Endodermal cell (in vitro differentiated cells): ENCODE results near the gene HMGB4. TPM values are rescaled to one million over a fixed set of nuclear protein-coding genes. Genes with fewer than 3 reads are reported as not detected.

ENCODE experiments used
- DNase-seq: peaks from one replicate; pipeline ENCODE4 v3.0.0-alpha.2; 2017
- H3K27ac ChIP-seq: 2 replicates; pipeline ENCODE4 v1.5.1; 2013; ENCODE audit warnings: mild to moderate bottlenecking, low read depth, low read length, moderate library complexity
- H3K27me3 ChIP-seq: 2 replicates; pipeline ENCODE4 v1.6.1; 2013; ENCODE audit warnings: mild to moderate bottlenecking, low read length, moderate library complexity; ENCODE audit not compliant: insufficient read depth, control insufficient read depth, poor library complexity, severe bottlenecking
- H3K36me3 ChIP-seq: 2 replicates; pipeline ENCODE4 v1.7.0; 2013; ENCODE audit warnings: mild to moderate bottlenecking, low read length, moderate library complexity; ENCODE audit not compliant: control insufficient read depth, insufficient read depth
- H3K4me1 ChIP-seq: one replicate; pipeline ENCODE4 v1.7.0; 2013; ENCODE audit warnings: low read length; ENCODE audit not compliant: control insufficient read depth, insufficient read depth
- H3K4me3 ChIP-seq: 2 replicates; pipeline ENCODE4 v1.5.1; 2013; ENCODE audit warnings: mild to moderate bottlenecking, low read length, moderate library complexity
- H3K9ac ChIP-seq: 2 replicates; pipeline ENCODE4 v1.6.1; 2013; ENCODE audit warnings: mild to moderate bottlenecking, low read length, moderate library complexity; ENCODE audit not compliant: poor library complexity, severe bottlenecking; ENCODE audit errors: extremely low read depth
- H3K9me3 ChIP-seq: 2 replicates; pipeline ENCODE4 v1.6.1; 2013; ENCODE audit warnings: mild to moderate bottlenecking, low read length, moderate library complexity; ENCODE audit not compliant: control insufficient read depth
- H3K27ac Mint-ChIP-seq: 2 replicates; pipeline ENCODE4 v1.8.0; 2020; ENCODE audit warnings: mixed read lengths
- H3K27me3 Mint-ChIP-seq: 2 replicates; pipeline ENCODE4 v1.8.0; 2021; ENCODE audit warnings: mild to moderate bottlenecking, mixed read lengths; ENCODE audit not compliant: insufficient read depth
- H3K36me3 Mint-ChIP-seq: 2 replicates; pipeline ENCODE4 v1.8.0; 2020; ENCODE audit warnings: low read depth, mixed read lengths
- H3K4me1 Mint-ChIP-seq: 2 replicates; pipeline ENCODE4 v1.8.0; 2020; ENCODE audit warnings: mixed read lengths
- H3K4me3 Mint-ChIP-seq: 2 replicates; pipeline ENCODE4 v1.8.0; 2020; ENCODE audit warnings: mild to moderate bottlenecking, moderate library complexity, mixed read lengths
- H3K9me3 Mint-ChIP-seq: 2 replicates; pipeline ENCODE4 v1.8.0; 2020; ENCODE audit warnings: mild to moderate bottlenecking, mixed read lengths
- WGBS, 2 experiments: methylation state at CpG; one replicate each; pipeline versions ENCODE4 v1.1.5 to v1.1.7; 2013; ENCODE audit warnings: missing lambda C conversion rate in 2 of 2, mixed read lengths in 1 of 2; ENCODE audit not compliant: insufficient coverage in 1 of 2, insufficient read length in 1 of 2; 5-methylcytosine and 5-hydroxymethylcytosine counted together
- total RNA-seq, 2 donors: library from RNA; stranded (reverse); fragmentation: NEBNext Ultra II Directional in 1 of 2; extraction: Animal tissue kit (Norgen Biotek cat#: 25700) in 1 of 2; gene quantifications; 2 replicates in 1 of 2; 3 replicates in 1 of 2; pipeline ENCODE4 v1.2.1, GENCODE V29; 2021
- TF ChIP-seq, protein P1 (sequence below): fragments of 200-600 bp; sonication (generic); conservative IDR thresholded peaks from 2 replicates; pipeline ENCODE4 v1.5.0; 2021; ENCODE audit warnings: antibody characterized with exemption, mild to moderate bottlenecking

HMGB4 gene
- total RNA-seq, 2 donors from 2014 or later: not detected

GRCh38 chr1:33860671-33861070 lies 3.2 kb upstream of the HMGB4 start:
- TF ChIP-seq, protein P1, sequence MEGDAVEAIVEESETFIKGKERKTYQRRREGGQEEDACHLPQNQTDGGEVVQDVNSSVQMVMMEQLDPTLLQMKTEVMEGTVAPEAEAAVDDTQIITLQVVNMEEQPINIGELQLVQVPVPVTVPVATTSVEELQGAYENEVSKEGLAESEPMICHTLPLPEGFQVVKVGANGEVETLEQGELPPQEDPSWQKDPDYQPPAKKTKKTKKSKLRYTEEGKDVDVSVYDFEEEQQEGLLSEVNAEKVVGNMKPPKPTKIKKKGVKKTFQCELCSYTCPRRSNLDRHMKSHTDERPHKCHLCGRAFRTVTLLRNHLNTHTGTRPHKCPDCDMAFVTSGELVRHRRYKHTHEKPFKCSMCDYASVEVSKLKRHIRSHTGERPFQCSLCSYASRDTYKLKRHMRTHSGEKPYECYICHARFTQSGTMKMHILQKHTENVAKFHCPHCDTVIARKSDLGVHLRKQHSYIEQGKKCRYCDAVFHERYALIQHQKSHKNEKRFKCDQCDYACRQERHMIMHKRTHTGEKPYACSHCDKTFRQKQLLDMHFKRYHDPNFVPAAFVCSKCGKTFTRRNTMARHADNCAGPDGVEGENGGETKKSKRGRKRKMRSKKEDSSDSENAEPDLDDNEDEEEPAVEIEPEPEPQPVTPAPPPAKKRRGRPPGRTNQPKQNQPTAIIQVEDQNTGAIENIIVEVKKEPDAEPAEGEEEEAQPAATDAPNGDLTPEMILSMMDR: no peak
- Mint-ChIP-seq H3K27me3 (peaks cover 63% of the 10 kb centered on the region), H3K4me3 (no peak overlapping the region), H3K9me3 (peaks cover 25% of the 10 kb centered on the region), H3K27ac (no peak overlapping the region), H3K4me1 (peaks cover 28% of the 10 kb centered on the region), H3K36me3 (peaks cover 3% of the 10 kb centered on the region)
- Histone ChIP-seq H3K27ac (no peak overlapping the region), H3K27me3 (peaks cover 68% of the 10 kb centered on the region), H3K4me1 (no peaks in the 10 kb centered on the region), H3K36me3 (no peaks in the 10 kb centered on the region), H3K4me3 (no peak overlapping the region), H3K9me3 (peaks cover 39% of the 10 kb centered on the region), H3K9ac (no peak overlapping the region)
- DNase-seq: no peak
- 87% methylated on average over 2 of the region's 2 CpGs; no CpG with 5 or more reads in 1 of the 2 experiments for WGBS, 2 experiments

GRCh38 chr1:33864460-33865389 lies 846 bp downstream of the HMGB4 start:
- Histone ChIP-seq H3K36me3 (no peaks in the 10 kb centered on the region), H3K9ac (no peak overlapping the region), H3K4me1 (no peaks in the 10 kb centered on the region), H3K27me3 (peaks cover 57% of the 10 kb centered on the region), H3K4me3 (no peak overlapping the region), H3K27ac (no peak overlapping the region), H3K9me3 (peaks cover 14% of the 10 kb centered on the region)
- DNase-seq: no peak
- Mint-ChIP-seq H3K36me3 (peaks cover 5% of the 10 kb centered on the region), H3K27me3 (peaks cover 46% of the 10 kb centered on the region), H3K4me3 (no peak overlapping the region), H3K27ac (no peak overlapping the region), H3K4me1 (peaks cover 33% of the 10 kb centered on the region), H3K9me3 (peaks cover 16% of the 10 kb centered on the region)
- TF ChIP-seq, protein P1: no peak
- 91 to 94% methylated on average over 9 to 14 of the region's 14 CpGs for WGBS, 2 experiments

- TF ChIP-seq, protein P1: no peak
- H3K27ac ChIP-seq: no peak overlapping the region
- H3K4me1 Mint-ChIP-seq: peaks cover 25% of the 10 kb centered on the region
- no peaks in the 10 kb centered on the region for H3K4me1 ChIP-seq
- H3K4me3 Mint-ChIP-seq: no peak overlapping the region
- peaks cover 52% of the 10 kb centered on the region for H3K27me3 Mint-ChIP-seq
- H3K9ac ChIP-seq: no peak overlapping the region
- no peaks in the 10 kb centered on the region for H3K36me3 ChIP-seq
- no peak for DNase-seq
- 89 to 91% methylated on average over 6 of the region's 6 CpGs for WGBS, 2 experiments
- H3K9me3 Mint-ChIP-seq: peaks cover 16% of the 10 kb centered on the region
- no peak overlapping the region for H3K27ac Mint-ChIP-seq
- H3K36me3 Mint-ChIP-seq: peaks cover 5% of the 10 kb centered on the region
- no peak overlapping the region for H3K4me3 ChIP-seq
- peaks cover 14% of the 10 kb centered on the region for H3K9me3 ChIP-seq
- H3K27me3 ChIP-seq: peaks cover 46% of the 10 kb centered on the region
Observed at GRCh38 chr1:33866281-33866680, 2.4 kb downstream of the HMGB4 start.
